H1 (cell line): ENCODE results near the gene KCNMA1. TPM values are rescaled to one million over a fixed set of nuclear protein-coding genes. Genes with fewer than 3 reads are reported as not detected.

ENCODE experiments used
- CHD7 ChIP-seq: fragments of 300-600 bp; sonication (generic); IDR thresholded peaks from 2 replicates; pipeline ENCODE4 v1.7.1; 2012; ENCODE audit warnings: low read length, moderate library complexity, mild to moderate bottlenecking, inconsistent platforms; ENCODE audit not compliant: insufficient replicate concordance
- polyA plus RNA-seq, 7 experiments: library from polyadenylated mRNA; depleted of rRNA in 3 of 7; stranded (reverse) in 5 of 7; unstranded in 2 of 7; fragments of >200 nt in 5 of 7; fragments of 200-250 nt in 2 of 7; gene quantifications; 1 replicate in 5 of 7; 2 replicates in 1 of 7; 4 replicates in 1 of 7; pipeline versions ENCODE4 v1.2.1 to v1.2.3, GENCODE V29; 2011 to 2013; ENCODE audit warnings: missing spikeins in 2 of 7, mixed read lengths in 2 of 7
- total RNA-seq: library from RNA; stranded (reverse); fragmentation: NEBNext Ultra II Directional; extraction: Animal tissue kit (Norgen Biotek cat#: 25700); gene quantifications from 2 replicates; pipeline ENCODE4 v1.2.1, GENCODE V29; 2021

Gene KCNMA1
- total and polyA plus RNA-seq, 2 of the 8 experiments (the other 6 are each of a cell fraction or from before 2014, with no cell fraction given), result 10.2 to 11.1 TPM

- TF ChIP-seq CHD7, result no peak
These were observed 136.3 kb downstream of the KCNMA1 start (continued) for GRCh38 chr10:77501152-77501845.
